GM12874 (cell line): ENCODE results near the gene SOBP.

Experiments
- CTCF ChIP-seq: IDR thresholded peaks from 2 replicates; pipeline ENCODE4 v1.5.1; 2011; ENCODE audit warnings: low read depth, mild to moderate bottlenecking, control low read depth, low read length, moderate library complexity; ENCODE audit not compliant: insufficient read depth

Gene SOBP

GRCh38 chr6:107447663-107448216, 42.2 kb upstream of the SOBP start:
- no peak for TF ChIP-seq CTCF

- TF ChIP-seq CTCF = no peak
Measured at GRCh38 chr6:107448776-107449175, 41.1 kb upstream of the SOBP start.

- no peak for TF ChIP-seq CTCF
Measured at GRCh38 chr6:107458672-107459282, 31.1 kb upstream of the SOBP start.

- TF ChIP-seq CTCF = peak; percentile 53
Measured at GRCh38 chr6:107459283-107460082, 30.4 kb upstream of the SOBP start, which contains the start of gene PDSS2. TSS of gene PDSS2 (minus strand) at chr6:107459564. CDS start at chr6:107459285, 279 bp downstream.

- TF ChIP-seq CTCF = no peak
Measured at GRCh38 chr6:107460083-107460631, 29.8 kb upstream of the SOBP start.

GRCh38 chr6:107466062-107466461, 23.9 kb upstream of the SOBP start:
- no peak for TF ChIP-seq CTCF

GRCh38 chr6:107470364-107470763, 19.6 kb upstream of the SOBP start:
- no peak for TF ChIP-seq CTCF
